HG03432 (cell line): ENCODE measurements around the gene VEZF1.

Source experiments
- ATAC-seq: cut with Tn5 transposase; IDR thresholded peaks from one replicate; pipeline ENCODE4 v1.9.1; 2021; ENCODE audit warnings: mild to moderate bottlenecking, moderate library complexity; ENCODE audit not compliant: unreplicated experiment

VEZF1 gene

DNA sequence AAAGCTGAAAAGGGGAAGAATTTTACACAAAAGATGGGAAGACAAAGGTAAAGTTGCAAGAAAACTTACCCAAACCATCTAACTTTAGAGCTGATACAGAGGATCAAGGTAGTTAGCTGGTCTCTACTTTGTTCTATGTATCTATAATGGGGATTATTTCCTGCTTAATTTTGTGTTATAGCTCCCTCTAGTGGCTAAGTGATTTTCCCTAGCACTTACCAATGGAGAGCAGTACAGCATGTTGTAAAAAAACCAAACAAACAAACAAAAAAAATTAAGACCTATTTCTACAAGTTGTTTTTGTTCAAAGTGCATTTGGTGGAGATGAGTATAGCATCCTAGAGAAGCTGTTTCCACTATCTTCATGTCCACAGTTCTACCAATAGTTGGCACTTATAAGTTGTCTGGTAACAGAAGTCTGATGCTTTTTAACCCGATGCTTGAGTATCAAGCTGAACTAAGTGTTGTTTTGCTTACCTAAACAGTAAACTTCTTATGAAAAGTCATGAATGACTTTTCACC lies 11.5 kb upstream of the VEZF1 start:
- ATAC-seq = peak; percentile 44

DNA sequence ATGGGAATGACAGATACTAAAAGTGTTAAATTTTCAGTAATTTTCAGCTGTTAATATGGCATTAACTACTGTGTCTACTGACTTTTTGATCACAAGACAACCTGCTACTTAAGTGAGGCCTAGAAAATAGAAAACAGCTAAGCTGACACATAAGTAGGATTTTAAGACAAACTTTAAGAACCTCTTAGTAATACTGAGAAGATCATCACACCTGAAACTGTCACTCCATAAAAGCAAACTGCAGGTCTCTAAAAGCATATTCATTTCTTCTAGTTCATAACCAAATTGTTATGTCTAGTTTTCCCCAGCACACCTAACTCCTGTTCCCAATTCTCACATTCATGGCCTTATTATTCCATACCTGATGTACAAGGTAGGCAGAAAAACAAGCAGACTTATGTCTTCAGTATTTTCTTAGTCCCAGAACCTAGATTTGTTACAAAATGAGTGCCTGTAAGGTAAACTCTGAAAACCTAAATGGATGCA lies 11.0 kb upstream of the VEZF1 start:
- no peak for ATAC-seq

DNA sequence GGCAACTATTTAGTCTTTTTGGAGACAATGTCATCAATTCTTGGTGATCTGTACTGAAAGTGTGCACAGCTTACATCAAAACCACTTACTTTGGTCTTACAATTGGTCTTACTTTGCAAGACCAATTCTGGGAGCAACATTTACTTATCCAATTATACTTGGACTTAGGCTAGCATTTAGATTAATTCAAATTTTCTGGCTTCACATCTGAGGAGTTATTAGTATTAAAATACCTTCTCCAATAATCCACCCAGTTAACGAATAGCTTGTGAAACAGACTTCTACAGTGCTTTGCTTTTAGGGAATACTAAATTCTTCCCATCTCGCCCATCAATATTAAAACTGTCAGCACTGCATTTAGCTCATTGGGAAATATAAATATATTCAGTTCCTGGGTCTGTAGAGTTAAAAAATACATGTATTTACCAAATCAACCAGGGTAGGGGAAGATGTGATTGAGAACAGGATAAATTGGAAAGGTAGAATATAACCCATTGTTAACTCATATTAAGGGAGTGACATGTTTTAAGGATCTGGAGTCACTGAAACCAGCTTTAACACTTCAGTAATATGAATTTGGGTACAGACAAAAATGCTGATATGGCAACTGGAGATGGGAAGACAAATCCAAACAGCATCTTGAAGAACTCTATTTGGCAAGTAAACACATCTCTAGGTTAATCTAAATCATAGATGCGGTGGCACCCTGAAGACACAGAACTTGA lies 9.2 kb upstream of the VEZF1 start:
- ATAC-seq = no peak

DNA sequence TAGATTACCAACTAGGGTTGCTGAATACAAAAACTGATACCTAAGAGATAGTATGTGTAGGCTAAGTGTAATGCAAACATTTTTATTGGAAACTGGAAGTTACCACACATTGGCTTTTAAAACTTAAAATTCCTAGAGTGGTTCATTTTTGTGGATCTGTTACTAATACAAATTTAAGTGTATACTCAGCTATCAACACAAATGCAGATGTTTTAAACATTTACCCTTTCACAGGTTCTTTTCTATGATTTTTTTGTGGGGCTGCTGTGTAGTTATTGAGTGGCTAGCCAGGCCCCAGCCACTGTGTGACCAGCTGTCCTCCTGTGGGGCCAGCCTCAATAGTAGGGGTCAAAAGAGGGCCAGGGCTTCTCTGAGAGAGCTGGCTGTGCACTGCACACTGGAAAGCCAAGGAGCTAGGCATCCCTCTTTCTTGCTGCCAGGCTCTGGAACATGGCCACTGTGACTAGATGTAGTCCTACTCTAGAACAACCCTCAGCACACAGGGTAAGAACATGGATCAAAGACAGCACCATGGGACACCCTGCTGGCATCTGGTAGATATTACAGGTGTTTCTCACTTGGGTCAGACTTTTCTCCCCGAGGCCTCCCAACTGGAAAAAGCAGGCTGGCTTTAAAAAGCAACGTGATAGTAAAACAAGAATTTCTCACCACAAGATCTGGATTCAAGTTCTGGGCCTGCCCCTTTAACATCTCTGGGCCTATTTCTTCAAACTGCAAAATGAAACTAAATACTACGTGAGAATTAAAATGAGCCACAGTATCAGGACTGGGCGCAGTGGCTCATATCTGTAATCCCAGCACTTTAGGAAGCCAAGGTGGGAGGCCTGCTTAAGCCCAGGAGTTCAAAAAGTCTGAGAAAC lies 7.3 kb upstream of the VEZF1 start:
- ATAC-seq = peak; percentile 79

DNA sequence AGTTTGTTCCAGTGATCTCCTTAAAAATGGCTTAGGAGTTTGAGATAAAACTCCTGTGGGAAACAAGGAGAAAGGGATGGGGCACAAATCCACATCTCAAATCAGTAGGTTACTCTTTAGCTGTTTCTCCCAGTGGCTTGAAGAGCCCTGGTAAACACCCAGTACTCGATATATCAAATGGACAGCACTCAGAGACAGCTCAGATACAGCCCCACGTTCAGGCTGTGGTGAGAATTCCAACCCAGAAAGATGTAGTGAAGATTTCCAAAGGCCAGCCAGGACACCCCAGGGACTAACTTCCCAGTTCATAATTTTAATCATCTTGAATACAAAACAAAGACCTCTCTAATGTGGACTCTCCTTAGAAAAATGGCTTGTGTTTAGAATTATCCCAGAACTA lies 6.4 kb upstream of the VEZF1 start:
- ATAC-seq = no peak

DNA sequence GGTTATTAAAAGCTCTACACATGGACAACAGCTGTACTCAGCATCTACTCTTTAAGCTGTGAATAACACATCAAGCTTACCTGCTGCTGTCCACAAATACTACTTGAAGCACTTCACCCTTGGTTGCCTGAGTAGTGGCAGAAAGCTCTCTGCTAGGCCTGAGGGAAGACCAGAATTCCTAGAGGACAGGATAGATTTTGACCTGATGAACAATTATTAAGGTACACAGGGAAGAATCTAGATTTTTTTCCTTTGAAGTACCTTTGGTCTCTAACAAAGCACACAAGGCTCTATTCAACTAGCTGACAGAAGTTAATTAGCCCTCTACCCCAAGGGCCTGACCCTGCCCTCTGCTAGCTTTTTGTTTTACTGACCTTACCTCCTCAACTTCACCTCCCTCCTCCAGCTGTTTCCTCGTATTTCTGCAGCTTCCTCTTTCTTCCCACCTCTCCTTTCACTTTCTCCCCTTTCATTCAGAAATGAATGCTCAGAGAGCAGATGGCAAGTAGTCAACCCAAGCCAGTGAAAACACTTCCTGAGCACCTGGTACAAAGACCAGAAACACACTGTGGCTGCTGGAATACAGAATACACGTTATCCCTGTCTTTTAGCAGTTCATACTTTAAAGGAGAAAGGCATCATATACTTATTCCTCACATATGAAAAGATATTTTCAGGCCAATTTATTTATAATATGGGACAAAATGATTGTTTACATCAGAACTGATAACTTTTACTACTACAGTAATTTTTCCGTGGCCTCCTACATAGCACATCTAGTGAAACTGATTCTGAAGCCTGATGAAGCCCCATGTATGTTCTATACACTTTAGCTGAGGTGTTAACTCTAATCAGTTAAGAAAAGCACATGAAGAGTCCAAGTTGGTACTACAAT lies 5.7 kb upstream of the VEZF1 start:
- no peak for ATAC-seq

DNA sequence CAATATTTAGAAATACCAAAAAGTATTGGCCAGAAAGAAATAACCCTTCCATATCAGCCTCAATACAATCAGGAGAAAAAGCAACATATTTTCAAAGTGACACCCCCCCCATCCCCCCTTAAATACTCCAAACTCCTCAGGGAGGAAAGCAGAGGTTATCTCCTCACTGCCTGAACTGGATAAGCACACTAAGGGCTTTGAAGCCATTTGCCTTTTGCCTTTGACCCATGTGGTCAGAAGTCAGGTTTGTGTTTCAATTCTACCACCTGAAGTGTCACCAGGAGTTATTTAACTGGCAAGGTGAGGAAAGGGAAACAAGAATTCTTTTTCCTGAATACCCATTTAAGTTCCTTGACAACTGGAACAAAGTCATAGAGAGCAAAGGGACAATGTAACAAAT lies 3.5 kb upstream of the VEZF1 start:
- ATAC-seq = no peak

DNA sequence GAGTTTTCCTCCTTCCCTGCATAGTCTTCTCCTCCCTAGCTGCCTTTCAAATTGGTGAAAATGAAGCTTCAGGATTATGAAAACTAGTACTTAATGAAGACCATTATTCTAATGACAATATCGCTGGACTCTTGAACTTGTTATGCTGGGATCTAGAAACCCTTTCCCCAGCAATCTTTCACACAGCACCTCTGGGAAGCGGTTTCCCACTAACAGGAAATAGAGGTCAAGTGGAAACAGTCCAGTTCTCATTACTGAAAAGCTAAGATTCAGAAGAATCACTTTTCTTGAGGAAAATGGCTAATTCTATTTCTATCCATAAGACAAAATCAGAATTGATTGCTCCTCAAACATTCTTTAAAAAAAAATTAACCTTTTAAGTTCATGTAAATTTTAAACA lies 2.0 kb upstream of the VEZF1 start:
- no peak for ATAC-seq

DNA sequence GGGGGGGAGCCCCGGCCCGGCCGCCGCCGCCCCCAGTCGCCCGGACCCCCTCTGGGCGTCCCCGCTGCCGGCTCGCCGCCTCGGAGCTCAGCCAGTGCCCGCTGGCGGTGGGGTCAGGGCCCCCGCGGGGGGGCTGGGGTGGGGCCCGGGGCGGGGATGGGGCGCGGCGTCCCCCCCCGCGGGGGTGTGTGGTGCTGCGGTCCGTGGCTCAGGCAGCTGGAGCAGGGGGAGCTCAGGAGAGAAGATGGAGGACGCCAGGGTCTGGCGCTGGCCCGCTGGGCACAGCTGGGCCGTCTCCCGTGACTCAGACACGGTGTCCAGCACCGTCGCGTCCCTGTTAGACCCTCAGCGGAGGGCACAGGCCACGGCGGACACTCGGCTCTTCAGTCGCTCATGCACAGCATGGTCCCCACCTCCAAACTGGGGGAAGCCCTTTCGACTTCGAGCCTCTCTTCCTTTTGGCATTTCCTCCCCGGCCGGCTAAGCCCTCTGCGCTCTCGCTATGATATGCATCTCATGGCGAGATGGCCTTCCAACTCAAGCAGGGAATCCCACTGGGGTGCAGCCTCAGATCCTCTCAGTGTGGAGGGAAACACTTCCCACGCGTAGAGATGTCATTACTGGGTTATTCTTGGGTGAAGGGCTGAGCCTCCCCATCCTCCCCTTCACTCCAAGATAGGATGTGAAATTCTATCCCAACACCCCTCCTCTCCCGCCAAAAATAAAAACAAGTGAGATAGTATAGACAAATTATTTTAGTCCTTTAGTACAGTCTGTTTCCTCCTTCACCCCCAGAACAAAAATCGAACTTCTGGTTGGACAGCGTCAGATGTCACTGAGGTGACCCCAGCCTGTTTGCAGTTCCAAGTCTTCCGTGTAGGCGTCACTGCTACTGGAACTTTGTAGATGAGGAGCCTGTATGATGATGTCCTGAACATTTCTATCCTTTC lies 522 bp upstream of the VEZF1 start:
- peak; percentile 76 for ATAC-seq

DNA sequence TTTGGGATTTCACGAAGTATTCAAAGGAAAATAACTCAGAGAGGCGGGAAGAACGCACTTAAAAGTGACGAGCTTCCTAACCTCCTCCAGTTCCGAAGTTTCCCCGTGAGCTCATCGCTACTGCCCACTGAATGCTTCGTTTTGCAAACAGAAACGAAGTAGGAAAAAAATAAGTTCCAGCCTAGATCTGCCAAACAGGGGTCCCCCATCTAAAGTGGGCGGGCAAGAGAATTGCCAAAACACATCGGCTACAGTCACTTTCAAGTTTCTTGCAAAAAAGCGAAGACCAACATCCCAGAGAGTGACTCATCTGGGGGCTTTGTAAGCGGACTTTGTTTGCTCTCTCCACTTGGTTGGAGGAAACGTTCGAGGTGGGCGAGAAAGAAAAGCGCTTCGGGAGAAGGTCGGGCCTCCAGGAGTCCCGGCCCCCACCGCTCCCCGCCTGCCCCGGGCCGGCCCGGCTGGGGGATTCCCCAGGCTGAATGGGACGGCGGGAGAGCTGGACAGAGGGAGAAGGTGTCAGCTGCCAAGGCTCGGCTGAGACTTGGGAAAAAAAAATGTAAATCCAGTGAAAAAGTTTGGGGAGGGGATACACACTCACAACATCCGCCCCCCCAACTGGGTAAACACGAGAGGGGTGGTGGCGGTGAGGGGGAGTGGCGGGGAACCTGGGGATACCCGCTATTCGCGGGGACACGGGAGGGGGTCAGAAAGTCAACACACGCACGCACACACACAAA lies 1.0 kb downstream of the VEZF1 start:
- ATAC-seq = peak; percentile 14

DNA sequence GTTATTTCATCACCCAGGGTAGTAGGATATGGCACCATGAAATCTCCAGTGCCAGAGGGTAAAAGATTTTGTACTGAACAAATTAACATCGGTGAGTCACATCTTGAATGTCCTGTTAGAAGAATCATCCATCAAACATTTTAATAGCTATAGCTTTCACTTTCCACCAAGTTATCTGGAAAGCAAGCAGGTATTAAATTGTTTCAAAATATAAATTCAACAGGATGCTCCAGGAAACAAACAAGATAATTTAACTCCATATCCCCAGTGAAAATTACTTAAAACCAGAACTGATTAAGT lies 2.4 kb downstream of the VEZF1 start:
- ATAC-seq = no peak

DNA sequence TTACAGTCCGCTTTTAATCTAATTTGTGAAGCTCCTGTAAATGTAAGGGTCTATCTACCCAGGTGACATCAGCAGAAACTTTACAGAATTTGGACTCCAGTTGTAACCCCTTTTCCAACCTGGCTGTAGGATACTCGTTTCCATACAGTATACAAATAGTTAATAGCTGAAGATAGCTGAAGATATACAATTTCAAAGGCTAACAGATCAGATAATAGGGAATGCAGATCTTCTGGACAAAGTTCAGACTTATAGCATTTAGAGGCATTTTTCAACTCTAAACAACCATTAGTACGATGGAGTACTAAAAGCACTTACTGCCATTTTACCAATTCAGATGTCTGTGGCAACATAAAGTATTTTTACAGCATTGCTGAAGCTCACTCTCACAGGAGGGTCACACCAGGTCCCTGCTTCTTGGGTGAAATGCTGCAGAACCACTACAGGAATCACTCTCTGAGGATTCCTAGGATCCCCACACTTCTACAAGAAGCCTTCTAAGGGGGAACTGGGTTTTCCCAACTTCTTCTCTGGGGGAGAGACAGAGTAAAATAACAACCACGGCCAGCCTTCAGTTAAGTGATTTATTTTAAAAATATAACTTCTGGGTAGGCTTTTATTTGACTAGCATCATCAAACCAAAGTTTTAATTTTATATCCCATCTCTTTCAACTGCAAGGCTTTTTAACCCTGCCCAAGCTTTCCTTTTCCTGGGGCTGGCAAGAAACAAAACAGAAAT lies 2.9 kb downstream of the VEZF1 start:
- no peak for ATAC-seq

DNA sequence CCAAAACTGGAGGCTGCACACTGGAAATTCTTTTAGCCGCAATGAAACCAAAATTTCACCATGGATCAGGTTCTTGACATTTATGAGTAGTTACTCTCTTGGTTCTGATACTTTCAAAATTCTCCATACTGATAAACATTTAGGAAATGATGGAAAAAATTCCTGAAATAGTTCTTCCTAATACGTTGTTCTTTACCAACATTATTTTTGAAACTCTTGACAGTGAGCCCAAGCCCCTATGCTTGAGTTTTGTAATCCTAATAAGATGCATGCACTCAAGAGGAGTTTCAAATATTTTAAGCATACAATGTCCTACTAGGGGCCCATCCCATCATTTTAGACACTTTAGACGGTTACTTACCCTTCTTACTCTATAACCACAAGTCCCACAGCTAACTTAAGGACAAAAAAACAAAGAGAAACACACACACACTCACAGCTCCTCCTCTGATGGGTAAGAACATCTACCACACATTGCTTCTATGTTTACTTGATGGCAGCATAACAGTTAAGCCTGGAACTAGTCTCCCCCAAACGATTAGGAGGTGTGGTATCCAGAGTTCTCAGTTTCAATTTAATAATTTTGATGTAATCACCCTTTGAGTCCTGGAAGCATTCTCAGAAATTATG lies 3.7 kb downstream of the VEZF1 start:
- no peak for ATAC-seq

DNA sequence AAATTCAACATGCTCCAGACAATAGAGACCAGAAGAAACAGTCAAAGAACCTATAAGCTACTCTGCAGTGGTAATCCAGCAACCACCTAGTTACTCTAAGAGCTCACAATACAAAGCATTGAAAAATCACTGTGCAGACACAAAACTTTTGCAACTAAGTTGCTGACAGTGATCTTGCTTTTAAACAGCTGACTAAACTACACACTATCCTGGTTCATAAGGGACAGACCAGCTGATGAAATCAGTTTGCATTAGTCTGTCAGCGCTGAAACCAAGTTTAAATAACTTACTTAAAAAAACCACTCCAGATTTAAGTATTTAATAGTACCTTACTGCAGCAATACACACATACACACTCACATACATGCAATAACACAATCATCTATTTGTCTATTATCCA lies 4.6 kb downstream of the VEZF1 start:
- ATAC-seq = no peak

DNA sequence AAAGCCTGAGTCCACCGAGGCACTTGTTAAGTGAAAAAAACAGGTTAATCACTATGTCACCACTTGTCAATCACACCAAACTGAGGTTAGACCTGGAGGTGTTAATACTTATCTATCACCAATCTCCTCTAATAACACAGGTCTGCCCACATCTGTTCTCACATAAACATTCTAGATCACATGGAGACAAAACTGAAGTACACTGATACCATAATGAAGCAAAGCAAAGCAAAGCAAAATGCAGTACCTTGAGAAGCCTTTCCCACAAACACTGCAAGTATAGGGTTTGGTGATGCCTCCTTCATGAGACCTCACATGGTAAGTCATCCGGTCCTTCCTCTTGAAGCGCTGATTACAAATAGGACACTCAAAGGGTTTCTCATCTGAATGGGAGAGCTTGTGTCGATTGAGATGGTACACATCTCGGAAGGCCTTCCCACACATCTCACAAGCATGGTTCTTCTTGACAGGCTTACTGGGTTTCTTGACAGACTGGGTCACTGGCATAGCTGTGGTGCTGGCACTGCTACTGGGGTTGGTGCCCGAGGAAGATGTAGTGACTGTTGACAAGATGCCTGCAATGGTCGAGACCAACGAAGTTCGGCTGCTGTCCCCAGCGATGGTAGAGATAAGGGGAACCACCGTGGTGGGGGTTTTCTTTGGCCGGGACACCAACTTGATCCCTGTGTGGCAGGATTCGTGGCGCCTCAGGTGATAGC lies 5.4 kb downstream of the VEZF1 start:
- no peak for ATAC-seq

DNA sequence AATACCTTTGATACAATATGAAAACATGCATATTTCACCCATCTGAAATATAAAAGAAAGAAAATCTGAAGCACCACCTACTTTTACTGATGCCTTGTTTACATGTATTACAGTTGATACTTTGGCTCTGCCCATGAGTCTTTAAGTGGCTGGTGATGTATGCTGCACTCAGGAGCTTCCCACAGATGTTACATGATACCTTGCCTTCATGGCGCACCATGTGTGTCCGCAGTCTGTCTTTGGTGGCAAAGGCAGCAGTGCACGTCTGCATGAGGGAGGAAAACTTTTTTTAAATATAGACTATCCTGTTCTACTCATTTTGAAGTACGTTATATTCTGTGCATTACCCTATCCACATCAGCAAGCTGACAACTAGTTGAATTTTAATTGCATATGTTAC lies 7.5 kb downstream of the VEZF1 start:
- ATAC-seq = no peak

DNA sequence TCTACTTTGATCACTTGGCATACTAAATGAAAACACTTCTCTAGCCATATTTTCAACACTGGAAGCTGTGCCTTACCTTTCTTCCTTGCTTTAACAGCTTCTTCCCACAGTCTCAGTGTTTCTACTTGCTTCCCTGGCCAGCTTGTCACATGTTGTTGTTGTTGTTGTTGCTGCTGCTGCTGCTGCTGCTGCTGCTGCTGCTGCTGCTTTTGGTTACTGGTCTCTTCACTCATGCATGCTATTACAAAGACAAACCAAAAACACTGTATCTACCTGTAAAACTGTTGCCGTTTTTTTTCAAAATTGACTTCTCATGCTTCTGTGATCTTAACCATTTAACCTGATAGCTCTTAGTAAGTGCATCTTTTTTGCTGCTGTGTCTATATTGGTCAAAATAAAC lies 9.0 kb downstream of the VEZF1 start:
- no peak for ATAC-seq

DNA sequence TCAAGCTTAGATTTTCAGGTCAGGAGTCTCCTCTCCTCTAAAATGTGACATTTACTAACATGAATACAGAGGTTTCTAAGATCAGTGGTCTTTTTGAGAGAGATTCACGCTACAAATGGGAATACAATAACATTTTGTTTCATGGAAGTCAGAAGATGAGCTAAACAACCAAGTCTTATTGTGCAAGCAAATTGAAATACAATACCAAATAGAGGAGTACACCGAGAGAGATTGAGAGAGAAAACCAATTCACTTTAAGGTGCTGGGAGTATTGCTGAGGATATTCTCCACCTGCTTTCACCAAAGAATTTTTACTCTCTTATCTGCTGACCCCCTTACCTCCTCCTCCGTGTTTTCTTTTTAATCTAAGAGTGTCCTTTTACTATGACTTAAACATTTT lies 11.5 kb downstream of the VEZF1 start:
- no peak for ATAC-seq
